NCI-H2196 (cell line): ENCODE measurements around the gene TPD52L1.

Source experiments
- DNase-seq: peaks from one replicate; lab custom pipeline; 2025; ENCODE audit not compliant: unreplicated experiment; lab: John Stamatoyannopoulos, UW

The TPD52L1 gene

GRCh38 chr6:125207956-125208355 lies 54.4 kb downstream of the TPD52L1 start:
- no peak for DNase-seq

GRCh38 chr6:125208625-125209249 lies 55.2 kb downstream of the TPD52L1 start:
- no peak for DNase-seq

- no peak for DNase-seq
These were observed 57.1 kb downstream of the TPD52L1 start for GRCh38 chr6:125210667-125211066.

GRCh38 chr6:125211352-125211751 lies 57.8 kb downstream of the TPD52L1 start:
- no peak for DNase-seq

- DNase-seq, result no peak
These were observed 58.8 kb downstream of the TPD52L1 start for GRCh38 chr6:125212377-125212776.

GRCh38 chr6:125213939-125214338 lies 60.4 kb downstream of the TPD52L1 start:
- no peak for DNase-seq

- no peak for DNase-seq
These were observed 61.8 kb downstream of the TPD52L1 start for GRCh38 chr6:125215252-125215819.

- no peak for DNase-seq
These were observed 62.4 kb downstream of the TPD52L1 start for GRCh38 chr6:125216015-125216414.

- no peak for DNase-seq
These were observed 63.8 kb downstream of the TPD52L1 start for GRCh38 chr6:125217369-125217768.

GRCh38 chr6:125217992-125218391 lies 64.4 kb downstream of the TPD52L1 start:
- no peak for DNase-seq

- DNase-seq, result no peak
These were observed 65.9 kb downstream of the TPD52L1 start for GRCh38 chr6:125219361-125219895.

GRCh38 chr6:125220712-125221111 lies 67.1 kb downstream of the TPD52L1 start:
- DNase-seq, result no peak

GRCh38 chr6:125222531-125223455 lies 69.2 kb downstream of the TPD52L1 start:
- no peak for DNase-seq

GRCh38 chr6:125224231-125224861 lies 70.8 kb downstream of the TPD52L1 start:
- DNase-seq, result no peak

- DNase-seq, result no peak
These were observed 73.7 kb downstream of the TPD52L1 start for GRCh38 chr6:125227244-125227643.

GRCh38 chr6:125228981-125229479 lies 75.5 kb downstream of the TPD52L1 start:
- no peak for DNase-seq

- no peak for DNase-seq
These were observed 77.1 kb downstream of the TPD52L1 start for GRCh38 chr6:125230674-125231073.

GRCh38 chr6:125231133-125231532 lies 77.6 kb downstream of the TPD52L1 start:
- DNase-seq, result no peak

- no peak for DNase-seq
These were observed 78.2 kb downstream of the TPD52L1 start for GRCh38 chr6:125231574-125232343.

- no peak for DNase-seq
These were observed 78.9 kb downstream of the TPD52L1 start for GRCh38 chr6:125232466-125232865.
